Activated naive CD8-positive, alpha-beta T cell treated with anti-CD3 and anti-CD28 coated beads, Interleukin-2, amount 10 ng/mL, durations not matched to agents 7 days and 5 days (primary cell): ENCODE measurements around the gene DNMT3L. TPM values are rescaled to one million over a fixed set of nuclear protein-coding genes. Genes with fewer than 3 reads are reported as not detected.

Experiments used
- ATAC-seq: fragments of 150-1000 bp; cut with Tn5 transposase; one replicate; pipeline ENCODE4 v1.10.0; 2021; ENCODE audit warnings: low read depth, moderate library complexity
- POLR2A ChIA-PET: fragments of 350-600 bp; sonication (Branson Sonifier 250); formaldehyde crosslinking; loops from one replicate; lab custom pipeline; 2021; ENCODE audit warnings: antibody characterized with exemption; lab: Charles Lee
- DNase-seq: peaks from one replicate; pipeline ENCODE4 v3.0.0; 2021
- H3K27ac Mint-ChIP-seq: one replicate; pipeline ENCODE4 v1.8.0; 2022; ENCODE audit warnings: mild to moderate bottlenecking, mixed read lengths
- H3K27me3 Mint-ChIP-seq: one replicate; pipeline ENCODE4 v1.8.0; 2022; ENCODE audit warnings: mild to moderate bottlenecking, moderate library complexity, mixed read lengths
- H3K36me3 Mint-ChIP-seq: one replicate; pipeline ENCODE4 v1.8.0; 2021; ENCODE audit warnings: mild to moderate bottlenecking, mixed read lengths
- H3K4me1 Mint-ChIP-seq: one replicate; pipeline ENCODE4 v1.8.0; 2021; ENCODE audit warnings: mixed read lengths
- H3K4me3 Mint-ChIP-seq: one replicate; pipeline ENCODE4 v1.8.0; 2022; ENCODE audit warnings: mild to moderate bottlenecking, moderate library complexity, mixed read lengths
- H3K9me3 Mint-ChIP-seq: one replicate; pipeline ENCODE4 v1.8.0; 2021; ENCODE audit warnings: mixed read lengths
- total RNA-seq, 2 experiments: library from RNA; stranded (reverse); gene quantifications; one replicate each; pipeline ENCODE4 v1.2.3, GENCODE V29; 2021

The DNMT3L gene
- total RNA-seq, 2 experiments from 2014 or later, result not detected

DNA sequence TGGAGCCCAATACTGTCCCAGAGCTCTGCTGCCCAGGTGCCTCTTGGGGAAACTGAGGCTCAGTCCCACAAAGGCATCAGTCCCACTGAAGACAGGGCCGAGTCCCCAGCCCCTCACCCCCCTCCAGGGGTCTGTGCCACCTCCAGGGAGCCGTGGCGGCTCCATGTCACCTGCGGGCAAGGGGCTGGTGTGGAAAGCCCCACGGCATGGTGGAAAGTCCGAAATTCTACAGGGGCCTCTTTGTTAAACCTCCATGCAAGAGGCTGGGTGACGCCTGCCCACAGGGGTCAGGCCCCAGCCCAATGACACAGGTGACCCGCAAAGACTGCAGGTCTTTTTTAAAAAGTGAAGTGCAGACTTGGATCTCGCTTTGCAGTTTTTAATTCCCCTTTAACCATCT lies 20.7 kb upstream of the DNMT3L start:
- Mint-ChIP-seq H3K27ac (no peak overlapping the region), H3K4me3 (no peak overlapping the region), H3K4me1 (no peaks in the 10 kb centered on the region), H3K9me3 (no peaks in the 10 kb centered on the region), H3K27me3 (peaks cover 7% of the 10 kb centered on the region), H3K36me3 (no peaks in the 10 kb centered on the region)
- DNase-seq, result no peak
- POLR2A ChIA-PET, result no interaction called here
- no peak for ATAC-seq

DNA sequence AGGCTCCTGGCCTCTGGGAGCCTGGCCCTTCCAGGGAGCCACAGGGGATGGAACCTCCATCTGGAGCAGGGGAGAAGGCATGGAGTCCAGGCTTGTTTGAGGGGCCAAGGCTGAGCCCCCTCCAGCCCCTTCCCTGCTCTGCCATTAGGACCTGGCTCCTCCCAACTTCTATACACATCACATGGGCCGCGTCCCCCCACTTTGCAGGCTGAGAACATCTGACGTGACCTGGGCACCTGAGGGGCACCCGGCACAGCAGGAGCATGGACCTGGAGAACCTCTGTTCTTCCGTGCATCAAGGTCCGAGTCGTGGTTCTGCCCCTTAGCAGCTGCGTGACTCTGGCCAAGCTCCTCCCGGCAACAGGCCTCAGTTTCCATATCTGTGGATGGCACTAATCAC lies 20.1 kb upstream of the DNMT3L start:
- peaks cover 7% of the 10 kb centered on the region for H3K27me3 Mint-ChIP-seq
- H3K9me3 Mint-ChIP-seq, result no peaks in the 10 kb centered on the region
- no peaks in the 10 kb centered on the region for H3K4me1 Mint-ChIP-seq
- H3K36me3 Mint-ChIP-seq, result no peaks in the 10 kb centered on the region
- DNase-seq (no peak), ATAC-seq (no peak)
- no peak overlapping the region for H3K4me3 Mint-ChIP-seq
- POLR2A ChIA-PET, result no interaction called here
- no peak overlapping the region for H3K27ac Mint-ChIP-seq

DNA sequence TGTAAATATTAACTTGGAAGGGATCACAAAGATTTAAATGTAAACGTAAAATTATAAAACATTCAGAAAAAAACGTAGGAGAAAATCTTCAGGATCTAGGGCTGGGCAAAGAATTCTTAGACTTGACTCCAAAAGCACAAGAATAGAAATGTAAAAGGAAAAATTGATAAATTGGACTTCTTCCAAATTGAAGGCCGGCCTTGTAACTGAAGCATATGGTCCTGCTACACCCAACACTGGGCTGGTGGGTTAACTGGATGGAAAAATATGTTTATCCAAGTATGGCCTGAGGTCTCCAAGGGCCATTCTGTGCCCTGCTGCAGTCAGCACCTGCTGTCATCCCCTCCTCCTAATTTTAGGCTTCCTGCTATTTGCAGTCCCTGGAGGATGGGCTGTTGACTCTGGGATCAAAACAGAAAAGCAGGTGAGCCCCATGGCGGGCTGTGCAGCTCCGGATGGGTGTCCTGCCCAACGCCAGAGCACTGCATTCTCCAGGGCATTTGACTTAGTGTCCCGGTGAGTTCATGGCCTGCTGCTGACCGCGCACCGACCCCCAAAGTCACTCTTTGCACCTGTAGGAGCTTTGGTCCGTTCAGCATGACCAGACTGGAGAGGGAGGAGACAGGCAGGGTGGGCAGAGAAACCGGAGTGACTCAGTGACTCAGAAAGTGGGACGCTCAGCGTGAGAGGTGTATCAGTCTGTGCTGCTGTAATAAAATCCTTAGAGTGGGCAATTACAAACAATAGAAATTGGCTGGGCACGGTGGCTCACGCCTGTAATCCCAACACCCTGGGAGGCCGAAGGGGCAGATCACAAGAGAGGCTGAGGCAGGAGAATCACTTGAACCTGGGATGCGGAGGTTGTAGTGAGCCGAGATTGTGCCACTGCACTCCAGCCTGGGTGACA lies 17.9 kb upstream of the DNMT3L start:
- H3K4me3 Mint-ChIP-seq, result no peak overlapping the region
- H3K4me1 Mint-ChIP-seq, result no peaks in the 10 kb centered on the region
- DNase-seq (no peak), ATAC-seq (no peak)
- POLR2A ChIA-PET, result no interaction called here
- H3K27ac Mint-ChIP-seq, result no peak overlapping the region
- no peaks in the 10 kb centered on the region for H3K9me3 Mint-ChIP-seq
- H3K27me3 Mint-ChIP-seq, result peaks cover 18% of the 10 kb centered on the region
- H3K36me3 Mint-ChIP-seq, result no peaks in the 10 kb centered on the region

DNA sequence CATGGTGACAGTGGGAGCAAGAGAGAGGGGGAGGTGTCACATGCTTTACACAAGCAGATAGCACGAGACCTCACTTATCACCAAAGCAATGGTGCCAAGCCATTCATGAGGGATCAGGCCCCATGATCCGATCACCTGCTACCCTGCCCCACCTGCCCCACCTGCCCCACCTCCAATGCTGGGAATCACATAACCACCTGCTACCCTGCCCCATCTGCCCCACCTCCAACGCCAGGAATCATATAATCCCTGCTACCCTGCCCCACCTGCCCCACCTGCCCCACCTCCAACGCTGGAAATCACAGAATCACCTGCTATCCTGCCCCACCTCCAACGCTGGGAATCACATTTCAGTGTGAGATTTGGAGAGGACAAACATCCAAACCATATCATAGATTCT lies 13.3 kb upstream of the DNMT3L start:
- Mint-ChIP-seq H3K4me1 (no peaks in the 10 kb centered on the region), H3K9me3 (no peaks in the 10 kb centered on the region), H3K27me3 (peaks cover 16% of the 10 kb centered on the region), H3K4me3 (no peak overlapping the region), H3K27ac (no peak overlapping the region), H3K36me3 (no peaks in the 10 kb centered on the region)
- DNase-seq (no peak), ATAC-seq (no peak)
- POLR2A ChIA-PET, result no interaction called here

DNA sequence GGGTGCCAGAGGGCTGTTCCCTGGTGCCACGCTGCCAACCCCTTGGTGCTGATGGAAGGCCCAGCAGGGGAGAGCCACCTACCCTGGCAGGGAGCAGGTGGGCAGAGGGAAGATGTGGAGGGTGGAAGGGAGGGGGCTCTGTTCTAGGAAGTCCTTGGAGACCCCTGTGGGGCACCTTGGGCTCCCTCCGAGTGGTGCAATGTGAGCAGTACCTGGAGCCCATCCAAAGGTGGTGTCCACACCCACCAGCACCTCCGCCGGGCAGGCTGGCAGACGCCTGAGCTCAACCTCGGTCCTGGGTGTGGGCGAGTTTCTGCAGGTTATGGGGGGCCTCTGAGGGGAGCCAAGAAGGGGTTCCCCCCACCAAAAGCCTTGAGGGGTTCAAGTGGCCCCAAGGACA lies 11.3 kb upstream of the DNMT3L start:
- no peak for ATAC-seq
- no peaks in the 10 kb centered on the region for H3K36me3 Mint-ChIP-seq
- no peaks in the 10 kb centered on the region for H3K9me3 Mint-ChIP-seq
- no peak overlapping the region for H3K4me3 Mint-ChIP-seq
- no peak overlapping the region for H3K27ac Mint-ChIP-seq
- peaks cover 13% of the 10 kb centered on the region for H3K27me3 Mint-ChIP-seq
- H3K4me1 Mint-ChIP-seq, result no peaks in the 10 kb centered on the region
- no peak for DNase-seq
- POLR2A ChIA-PET, result no interaction called here

DNA sequence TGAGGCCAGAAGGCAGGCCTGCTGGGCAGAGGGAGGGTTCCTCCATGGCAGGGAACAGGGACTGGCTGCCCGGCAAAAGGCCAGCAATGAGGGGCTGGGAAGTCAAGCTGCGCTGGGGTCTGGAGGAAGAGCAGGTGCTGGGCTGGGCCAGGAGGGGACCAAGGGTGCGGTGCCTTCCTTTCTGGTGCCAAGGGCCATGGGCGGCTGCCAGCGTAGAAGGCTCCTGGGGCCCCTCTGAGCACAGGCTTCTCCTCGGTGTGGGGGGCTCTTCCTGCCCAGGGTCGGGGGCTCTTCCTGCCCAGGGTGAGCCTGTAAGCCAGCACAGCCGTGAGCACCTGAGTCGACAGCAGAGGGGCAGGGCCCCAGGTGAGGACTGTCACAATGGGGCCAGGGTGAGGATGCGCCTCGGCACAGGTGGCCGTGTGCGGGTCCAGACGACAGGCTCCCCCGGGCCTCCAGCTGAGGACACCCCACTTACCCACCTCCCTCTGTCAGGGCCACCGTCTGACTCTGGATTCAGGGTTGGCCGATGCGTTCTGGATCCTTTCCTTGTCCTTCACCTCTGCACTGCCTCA lies 10.7 kb upstream of the DNMT3L start:
- DNase-seq, result no peak

DNA sequence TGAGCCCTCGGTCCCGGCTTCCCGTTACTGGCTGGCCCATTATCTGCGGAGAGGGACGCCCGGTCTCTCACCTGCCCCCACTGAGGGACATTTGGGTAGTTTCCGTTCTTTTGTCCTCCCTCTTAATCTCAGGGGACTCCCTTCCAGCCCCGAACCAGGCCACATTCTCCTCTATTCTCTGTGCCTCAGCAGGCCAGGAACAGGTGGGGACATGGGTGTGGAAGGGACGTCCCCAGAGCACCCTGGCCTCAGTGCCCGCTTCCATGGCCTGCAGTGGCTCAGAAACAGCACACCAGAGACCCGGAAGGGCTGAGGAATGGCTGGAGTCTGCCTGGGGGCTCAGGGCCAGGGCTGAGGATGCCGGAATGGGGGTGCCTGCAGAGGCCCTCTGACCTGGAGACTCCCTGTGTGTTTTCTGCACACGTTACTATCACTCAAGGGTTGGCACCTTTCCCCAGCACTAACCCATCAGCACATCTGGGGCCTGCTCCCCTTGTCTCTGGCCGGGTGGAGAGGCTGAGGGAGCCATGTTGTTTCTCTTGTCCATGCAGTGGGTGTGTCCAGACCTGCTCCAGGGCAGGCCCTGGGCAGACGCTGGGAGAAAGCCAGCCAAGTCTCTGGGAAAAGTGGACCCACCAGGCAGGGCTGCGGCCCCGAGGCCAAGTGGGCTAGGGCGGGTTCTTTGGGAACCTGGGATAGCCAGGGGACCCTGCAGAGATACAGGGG lies 10.0 kb upstream of the DNMT3L start:
- POLR2A ChIA-PET, result no interaction called here
- ATAC-seq, result no peak
- peaks cover 10% of the 10 kb centered on the region for H3K27me3 Mint-ChIP-seq

More for the DNA sequence above, 10.7 kb upstream of the DNMT3L start:
- peaks cover 11% of the 10 kb centered on the region for H3K27me3 Mint-ChIP-seq
- POLR2A ChIA-PET, result no interaction called here
- H3K27ac Mint-ChIP-seq, result no peak overlapping the region
- no peak overlapping the region for H3K4me3 Mint-ChIP-seq
- no peaks in the 10 kb centered on the region for H3K9me3 Mint-ChIP-seq
- no peaks in the 10 kb centered on the region for H3K36me3 Mint-ChIP-seq
- no peak for ATAC-seq
- H3K4me1 Mint-ChIP-seq, result no peaks in the 10 kb centered on the region

DNA sequence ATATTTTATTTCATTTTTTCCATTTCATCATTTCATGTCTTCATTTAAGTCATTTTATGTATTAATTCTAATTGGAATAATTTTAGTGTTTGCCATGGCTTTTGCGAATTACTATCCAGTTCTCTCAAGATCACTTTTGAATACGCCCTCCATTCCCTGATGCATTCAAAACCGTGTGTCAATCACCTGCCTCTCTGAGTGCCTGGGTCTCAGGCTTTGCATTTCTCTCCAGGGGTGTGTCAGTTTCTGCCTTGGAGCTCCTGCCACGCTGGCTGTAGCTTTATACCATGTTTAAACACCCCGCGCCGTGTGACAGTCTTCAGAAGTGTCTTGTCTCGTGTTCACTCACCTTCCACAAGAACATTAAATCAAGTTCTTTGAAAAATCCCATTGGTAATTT lies 7.4 kb upstream of the DNMT3L start:
- Mint-ChIP-seq H3K27me3 (no peaks in the 10 kb centered on the region), H3K4me1 (no peaks in the 10 kb centered on the region), H3K4me3 (no peak overlapping the region), H3K9me3 (no peaks in the 10 kb centered on the region), H3K36me3 (no peaks in the 10 kb centered on the region), H3K27ac (no peak overlapping the region)
- ATAC-seq (no peak), DNase-seq (no peak)
- POLR2A ChIA-PET, result no interaction called here

More for the DNA sequence above, 10.0 kb upstream of the DNMT3L start:
- no peak for DNase-seq
- H3K4me1 Mint-ChIP-seq, result no peaks in the 10 kb centered on the region
- no peaks in the 10 kb centered on the region for H3K36me3 Mint-ChIP-seq
- H3K27ac Mint-ChIP-seq, result no peak overlapping the region
- no peaks in the 10 kb centered on the region for H3K9me3 Mint-ChIP-seq
- H3K4me3 Mint-ChIP-seq, result no peak overlapping the region

DNA sequence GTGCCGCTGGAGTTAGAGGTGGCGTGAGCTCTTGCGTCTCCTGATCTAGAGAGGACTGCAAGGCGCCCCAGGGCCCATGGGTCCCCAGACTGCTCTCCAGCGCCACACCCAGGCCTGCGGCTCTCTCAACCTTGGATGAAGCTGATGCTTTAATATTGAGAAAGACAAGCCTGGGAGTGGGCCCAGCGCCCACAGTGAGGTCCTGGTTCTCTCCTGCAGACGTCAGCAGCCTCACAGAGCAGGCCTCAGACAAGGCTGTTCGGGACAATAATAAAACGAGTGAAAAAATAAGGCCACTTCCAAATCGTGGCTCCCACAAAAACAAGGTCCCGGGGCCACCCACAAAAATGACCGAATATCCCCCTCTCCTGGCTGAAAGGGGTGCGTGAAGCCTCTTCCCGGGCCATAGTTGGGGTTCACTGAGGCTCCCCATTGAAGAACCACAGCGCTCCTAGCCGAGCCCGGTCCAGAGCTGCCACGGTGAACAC lies 6.0 kb upstream of the DNMT3L start:
- POLR2A ChIA-PET, result interaction anchor here (0.7 kb wide), 1 partner anchor 27 kb away, joined by 3 read pairs; no protein-coding TSS in a partner anchor
- Mint-ChIP-seq H3K4me1 (no peaks in the 10 kb centered on the region), H3K36me3 (no peaks in the 10 kb centered on the region), H3K27me3 (no peaks in the 10 kb centered on the region), H3K27ac (no peak overlapping the region), H3K4me3 (no peak overlapping the region), H3K9me3 (no peaks in the 10 kb centered on the region)
- ATAC-seq, result peak; percentile 30
- no peak for DNase-seq

DNA sequence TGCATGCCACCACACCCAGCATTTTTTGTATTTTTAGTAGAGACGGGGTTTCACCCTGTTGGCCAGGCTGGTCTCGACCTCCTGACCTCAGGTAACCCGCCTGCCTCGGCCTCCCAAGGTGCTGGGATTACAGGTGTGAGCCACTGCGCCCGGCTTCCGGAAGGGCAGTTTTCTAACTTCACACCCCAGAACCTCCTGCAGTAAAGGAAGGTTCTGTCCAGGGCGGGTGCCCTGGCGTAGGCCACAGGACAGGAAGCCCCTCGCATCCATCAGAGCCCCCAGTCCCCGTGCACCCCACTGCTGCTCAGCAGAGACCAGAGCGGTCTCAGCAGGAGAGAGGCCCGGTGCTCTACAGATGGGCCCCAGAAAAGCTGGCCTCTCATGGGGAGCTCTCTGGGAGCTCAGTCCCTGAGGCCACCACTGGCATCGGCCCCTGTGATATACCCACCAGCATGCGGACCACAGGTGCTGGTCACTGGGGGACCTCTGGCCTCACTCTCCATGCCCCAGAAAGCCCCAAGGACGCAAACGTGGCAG lies 4.1 kb upstream of the DNMT3L start:
- DNase-seq (no peak), ATAC-seq (no peak)
- no peaks in the 10 kb centered on the region for H3K36me3 Mint-ChIP-seq
- H3K27ac Mint-ChIP-seq, result no peak overlapping the region
- H3K9me3 Mint-ChIP-seq, result no peaks in the 10 kb centered on the region
- no peaks in the 10 kb centered on the region for H3K27me3 Mint-ChIP-seq
- no peaks in the 10 kb centered on the region for H3K4me1 Mint-ChIP-seq
- POLR2A ChIA-PET, result no interaction called here
- no peak overlapping the region for H3K4me3 Mint-ChIP-seq

DNA sequence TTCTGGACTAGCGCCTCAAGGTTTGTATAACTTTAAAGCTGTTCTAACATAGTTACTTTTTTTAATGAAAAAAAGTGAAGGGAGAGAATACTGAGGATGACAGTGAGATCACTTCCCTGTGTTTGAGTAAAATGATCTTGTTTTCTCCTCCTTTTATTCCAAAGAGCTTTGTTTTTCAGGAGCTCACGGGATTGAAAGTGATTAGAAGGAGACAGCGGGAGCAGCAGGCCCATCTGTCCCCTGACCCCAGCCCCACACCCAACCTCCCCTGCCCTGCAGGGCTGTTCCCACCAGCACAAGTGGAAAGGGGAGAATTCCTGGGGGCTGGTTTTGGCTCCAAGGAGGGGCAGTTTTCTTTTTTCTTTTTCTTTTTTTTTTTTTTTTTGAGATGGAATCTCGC lies 2.1 kb upstream of the DNMT3L start:
- ATAC-seq (no peak), DNase-seq (no peak)
- H3K4me3 Mint-ChIP-seq, result no peak overlapping the region
- H3K27ac Mint-ChIP-seq, result no peak overlapping the region
- POLR2A ChIA-PET, result no interaction called here
- no peaks in the 10 kb centered on the region for H3K36me3 Mint-ChIP-seq
- no peaks in the 10 kb centered on the region for H3K4me1 Mint-ChIP-seq
- no peaks in the 10 kb centered on the region for H3K9me3 Mint-ChIP-seq
- no peaks in the 10 kb centered on the region for H3K27me3 Mint-ChIP-seq

DNA sequence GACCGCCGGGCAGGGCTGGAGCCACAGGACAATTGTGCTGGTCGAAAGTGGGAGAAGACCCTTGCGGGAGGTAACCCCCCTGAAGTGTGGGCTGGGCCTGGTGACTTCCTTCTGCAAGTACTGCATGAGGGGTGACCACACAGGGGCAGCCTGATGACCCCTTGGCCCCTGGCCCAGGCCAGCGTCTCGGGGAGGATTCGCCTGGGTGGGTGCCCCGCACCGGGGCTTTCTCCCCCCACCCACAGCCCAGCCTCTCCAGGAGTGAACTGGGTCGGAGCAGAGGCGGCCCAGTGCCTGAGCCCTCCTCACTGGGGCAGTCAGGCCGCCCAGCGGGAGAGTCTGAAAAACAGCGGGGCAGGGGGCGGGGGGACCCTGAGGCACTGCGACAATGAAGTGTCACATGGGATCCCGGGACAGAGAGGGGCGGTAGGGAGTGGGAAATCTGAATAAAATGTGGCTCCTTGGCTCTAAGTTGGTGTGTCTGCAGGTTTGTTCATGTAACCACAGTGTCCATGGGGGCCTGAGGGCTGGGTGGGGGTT lies 1.6 kb upstream of the DNMT3L start:
- no peaks in the 10 kb centered on the region for H3K27me3 Mint-ChIP-seq
- ATAC-seq, result no peak
- no peak overlapping the region for H3K4me3 Mint-ChIP-seq
- H3K4me1 Mint-ChIP-seq, result no peaks in the 10 kb centered on the region
- no peaks in the 10 kb centered on the region for H3K36me3 Mint-ChIP-seq
- H3K27ac Mint-ChIP-seq, result no peak overlapping the region
- POLR2A ChIA-PET, result no interaction called here
- H3K9me3 Mint-ChIP-seq, result no peaks in the 10 kb centered on the region
- DNase-seq, result no peak

DNA sequence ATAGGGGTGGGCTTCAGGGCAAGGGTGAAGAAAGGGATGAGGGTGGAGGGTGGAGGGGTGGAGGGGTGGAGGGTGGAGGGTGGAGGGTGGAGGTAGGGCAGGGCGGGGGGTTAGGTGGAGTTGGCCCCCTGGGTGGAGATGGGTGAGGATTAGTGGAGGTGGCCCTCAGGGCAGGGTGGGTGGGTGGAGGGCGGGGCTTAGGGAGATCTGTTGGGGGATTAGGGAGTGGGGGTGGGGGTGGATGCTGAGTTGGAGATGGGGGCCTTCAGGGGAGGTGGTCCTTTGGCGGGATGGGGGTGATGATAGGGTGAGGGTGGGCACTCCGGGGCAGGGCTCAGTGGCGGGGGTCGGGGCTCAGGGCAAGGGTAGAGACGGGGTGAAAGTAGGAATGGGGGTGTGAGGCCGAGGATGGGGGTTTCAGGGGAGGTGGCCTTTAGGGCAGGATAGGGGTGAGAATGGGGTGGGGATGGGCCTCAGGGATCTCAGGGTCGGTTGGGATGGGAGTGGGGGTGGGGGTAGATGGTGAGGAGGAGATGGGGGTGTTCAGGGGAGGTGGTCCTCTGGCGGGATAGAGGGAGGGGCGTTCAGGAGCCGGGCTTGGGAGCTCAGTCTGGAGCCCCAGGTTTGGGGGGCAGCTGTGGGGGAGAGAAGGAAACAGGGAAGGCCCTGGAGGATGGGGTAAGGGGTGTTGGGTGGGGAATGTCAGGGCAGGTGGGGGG lies 800 bp upstream of the DNMT3L start:
- ATAC-seq (no peak), DNase-seq (no peak)
- Mint-ChIP-seq H3K4me1 (no peaks in the 10 kb centered on the region), H3K27ac (no peak overlapping the region), H3K4me3 (no peak overlapping the region), H3K27me3 (no peaks in the 10 kb centered on the region), H3K36me3 (no peaks in the 10 kb centered on the region), H3K9me3 (no peaks in the 10 kb centered on the region)
- POLR2A ChIA-PET, result no interaction called here
